Stimulated activated CD4-positive, alpha-beta T cell treated with anti-CD3 and anti-CD28 coated beads, Interleukin-4, amount 100 ng/mL, for 48 hours (primary cell): Measurements from ENCODE around the gene CTSW.
"Not testable (repeated sequence)": the region's sequence is repeated elsewhere in the genome, so short reads cannot be mapped to it uniquely, and the experiment has no call there.

ENCODE experiments used
- DNase-seq, 2 donors: peaks; one replicate each; pipeline ENCODE4 v3.0.0-alpha.2; 2020; ENCODE audit warnings: low read depth in 2 of 2

The CTSW gene

DNA sequence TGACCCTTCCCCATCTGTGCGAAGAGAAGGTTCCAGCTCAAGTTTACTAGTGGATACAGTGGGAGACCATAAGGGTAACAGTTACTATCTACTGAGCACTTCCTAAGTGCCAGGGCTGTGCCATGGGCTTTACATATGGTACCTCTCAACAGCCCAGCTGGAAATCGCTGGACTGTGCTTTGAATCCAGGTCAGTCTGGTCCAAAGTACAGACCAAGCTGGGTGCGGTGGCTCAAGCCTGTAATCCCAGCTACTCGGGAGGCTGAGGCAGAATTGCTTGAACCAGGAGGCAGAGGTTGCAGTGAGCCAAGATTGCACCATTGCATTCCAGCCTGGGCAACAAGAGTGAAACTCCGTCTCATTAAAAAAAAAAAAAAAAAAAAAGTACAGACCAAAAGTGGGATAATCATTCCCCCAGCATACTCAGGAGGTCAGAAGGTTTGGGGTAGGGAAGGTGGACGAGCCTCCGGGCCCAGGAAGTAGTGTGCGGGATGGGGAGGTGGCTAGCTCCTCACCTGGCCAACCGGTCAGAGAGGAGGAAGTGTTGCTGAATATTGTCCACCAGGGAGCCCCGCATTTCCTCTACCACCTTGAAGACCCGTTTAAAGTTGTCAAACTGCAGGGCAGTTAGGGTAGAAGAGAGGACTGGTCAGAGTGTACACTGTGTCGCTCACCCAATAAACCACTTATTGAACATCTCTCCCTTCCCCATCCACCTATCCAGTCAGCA, 6.3 kb downstream of the CTSW start:
- no peak for DNase-seq

- no peak for DNase-seq
Measured at GRCh38 chr11:65886826-65887722, 7.4 kb downstream of the CTSW start.

DNA sequence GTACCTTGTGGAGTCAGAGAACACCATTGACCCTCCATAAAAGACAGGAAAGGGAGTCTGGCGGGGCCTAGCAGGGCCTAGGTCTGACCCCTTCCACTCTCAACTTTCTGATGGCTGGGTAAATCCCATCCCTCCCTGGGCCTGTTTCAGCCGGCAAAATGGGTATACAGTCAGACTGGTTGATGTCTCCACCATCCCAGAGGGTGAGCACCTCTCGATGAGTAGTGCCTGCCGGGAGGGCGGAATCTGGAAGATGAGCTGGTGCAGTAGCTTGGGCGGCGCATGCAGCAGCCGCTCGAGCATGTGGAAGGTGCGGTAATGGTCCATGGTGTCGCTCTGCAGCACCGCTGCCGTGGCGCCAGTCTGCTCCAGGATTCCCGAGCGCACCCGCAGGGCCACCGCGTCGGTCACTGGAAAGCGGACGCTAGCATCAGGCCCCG, 8.1 kb downstream of the CTSW start:
- DNase-seq, result no peak

- peak; percentile 96 to 98 for DNase-seq
Measured at GRCh38 chr11:65888163-65888814, 8.7 kb downstream of the CTSW start, which contains the start of gene FIBP. FIBP (minus strand) TSS chr11:65888471; CDS start chr11:65888418, 53 bp downstream.

DNA sequence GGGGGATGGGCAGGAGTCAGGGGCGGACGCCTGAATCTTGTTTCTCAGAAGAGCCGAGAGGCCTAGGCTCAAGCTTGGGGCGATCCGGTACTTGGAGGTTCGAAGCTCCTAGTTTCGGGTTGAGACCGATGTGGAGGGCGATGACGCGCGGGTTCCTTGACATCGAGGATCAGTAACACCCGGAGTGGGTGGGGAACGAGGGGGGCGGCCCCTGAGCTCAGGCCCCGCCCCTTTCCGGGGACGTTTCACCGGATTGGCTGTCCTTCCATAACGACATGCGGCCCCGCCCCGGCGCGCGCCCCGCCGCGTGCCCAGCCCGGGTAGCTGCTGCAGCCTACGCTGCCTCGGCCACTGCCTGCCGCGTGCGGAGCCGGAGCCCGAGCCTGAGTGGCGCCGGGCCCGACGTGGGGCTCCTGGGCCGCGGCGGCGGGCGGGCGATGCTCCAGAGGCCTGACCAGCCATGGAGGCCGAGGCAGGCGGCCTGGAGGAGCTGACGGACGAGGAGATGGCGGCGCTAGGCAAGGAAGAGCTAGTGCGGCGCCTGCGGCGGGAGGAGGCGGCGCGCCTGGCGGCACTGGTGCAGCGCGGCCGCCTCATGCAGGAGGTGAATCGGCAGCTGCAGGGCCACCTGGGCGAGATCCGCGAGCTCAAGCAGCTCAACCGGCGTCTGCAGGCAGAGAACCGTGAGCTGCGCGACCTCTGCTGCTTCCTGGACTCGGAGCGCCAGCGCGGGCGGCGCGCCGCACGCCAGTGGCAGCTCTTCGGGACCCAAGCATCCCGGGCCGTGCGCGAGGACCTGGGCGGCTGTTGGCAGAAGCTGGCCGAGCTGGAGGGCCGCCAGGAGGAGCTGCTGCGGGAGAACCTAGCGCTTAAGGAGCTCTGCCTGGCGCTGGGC, 10.9 kb downstream of the CTSW start, which contains the start of gene CCDC85B:
Gene CCDC85B (plus strand): TSS at position 350 of the 895 bp plus-strand sequence. CDS start 111 bp downstream, at position 461.
- peak; percentile 97 for DNase-seq

- DNase-seq, result no peak
Measured at GRCh38 chr11:65891219-65892136, 11.8 kb downstream of the CTSW start.

- not testable (repeated sequence) for DNase-seq
Measured at GRCh38 chr11:65892137-65892540, 12.5 kb downstream of the CTSW start.

DNA sequence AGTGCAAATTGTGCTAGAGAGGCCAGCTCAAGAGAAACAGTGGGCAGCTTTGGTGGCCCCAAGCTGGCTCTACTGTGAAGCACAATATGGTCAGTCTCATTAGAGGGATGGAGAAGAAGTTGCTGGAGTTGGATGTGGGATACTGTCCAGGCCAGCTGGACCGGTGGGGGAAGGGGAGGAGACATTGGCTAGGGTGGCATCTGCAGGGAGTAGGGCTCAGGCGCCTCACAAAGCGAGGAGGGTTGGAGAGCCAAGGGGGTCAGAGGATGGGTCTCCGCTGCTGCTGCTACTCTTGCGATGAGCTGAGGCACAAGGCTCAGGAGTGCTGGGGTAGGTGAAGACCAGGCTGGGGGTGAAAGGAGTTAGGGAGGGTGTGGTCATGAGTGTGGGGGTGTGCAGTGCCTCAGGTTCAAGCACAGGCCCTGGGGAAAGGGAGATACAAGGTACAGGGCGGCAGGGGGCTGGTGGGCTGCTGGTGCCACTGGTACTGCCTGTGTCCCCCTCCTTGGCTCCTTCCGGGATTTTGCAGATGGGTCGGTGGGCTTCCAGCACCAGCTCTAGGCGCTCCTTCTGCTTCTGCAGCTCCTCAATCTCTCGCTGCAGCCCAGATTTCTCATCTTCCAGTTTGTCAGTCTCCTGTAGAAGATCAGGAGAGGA, 13.2 kb downstream of the CTSW start:
- no peak for DNase-seq

DNA sequence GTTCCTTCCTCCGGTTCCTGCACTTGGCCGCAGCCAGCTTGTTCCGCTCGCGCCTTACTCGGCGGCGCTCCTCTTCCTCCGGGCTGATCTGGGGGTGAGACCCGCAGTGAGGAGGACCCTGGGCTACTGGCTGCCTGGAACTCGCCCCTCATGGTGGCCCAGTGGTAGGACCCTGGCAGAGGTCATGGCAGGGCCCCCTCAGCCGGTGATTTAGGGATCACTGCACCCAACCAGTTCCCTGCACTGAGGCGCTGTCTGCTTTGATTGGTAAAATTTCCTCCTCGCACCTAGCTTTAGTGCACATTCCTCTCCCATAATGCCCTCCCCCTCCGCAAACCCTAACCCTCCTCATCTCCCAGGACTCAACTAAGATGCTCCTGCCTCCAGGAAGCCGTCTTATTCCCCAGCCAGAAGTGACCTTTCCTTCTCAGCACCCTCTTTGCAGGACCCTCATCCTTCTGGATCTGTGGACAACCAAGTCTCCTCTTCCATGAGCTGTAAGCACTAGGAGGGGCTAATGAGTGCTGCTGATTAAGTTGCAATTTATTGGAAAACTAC, 14.5 kb downstream of the CTSW start:
- DNase-seq, result no peak

DNA sequence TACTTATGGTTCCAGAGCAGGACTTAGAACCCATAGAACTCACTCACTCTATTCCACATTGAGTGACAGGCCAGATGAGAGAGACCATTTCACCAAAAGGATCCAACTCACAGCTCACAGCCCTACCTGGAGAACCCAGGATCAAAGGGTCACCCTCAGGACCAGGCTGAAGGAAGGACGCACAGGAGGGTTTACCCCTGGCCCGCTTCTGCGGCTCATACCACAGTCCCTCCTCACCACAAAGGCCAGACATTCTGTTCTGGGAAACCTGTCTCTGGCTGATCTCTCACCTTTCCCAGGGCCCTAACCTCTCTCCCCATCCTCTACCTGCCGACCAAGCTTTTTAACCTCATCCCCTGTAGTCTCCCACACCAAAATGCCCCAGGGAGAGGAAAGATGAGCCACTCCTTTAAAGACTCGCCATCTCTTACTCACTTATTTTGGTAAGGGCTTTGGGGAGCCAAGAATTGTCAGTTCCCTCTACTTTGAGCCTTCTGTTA, 15.9 kb downstream of the CTSW start:
- DNase-seq, result no peak

DNA sequence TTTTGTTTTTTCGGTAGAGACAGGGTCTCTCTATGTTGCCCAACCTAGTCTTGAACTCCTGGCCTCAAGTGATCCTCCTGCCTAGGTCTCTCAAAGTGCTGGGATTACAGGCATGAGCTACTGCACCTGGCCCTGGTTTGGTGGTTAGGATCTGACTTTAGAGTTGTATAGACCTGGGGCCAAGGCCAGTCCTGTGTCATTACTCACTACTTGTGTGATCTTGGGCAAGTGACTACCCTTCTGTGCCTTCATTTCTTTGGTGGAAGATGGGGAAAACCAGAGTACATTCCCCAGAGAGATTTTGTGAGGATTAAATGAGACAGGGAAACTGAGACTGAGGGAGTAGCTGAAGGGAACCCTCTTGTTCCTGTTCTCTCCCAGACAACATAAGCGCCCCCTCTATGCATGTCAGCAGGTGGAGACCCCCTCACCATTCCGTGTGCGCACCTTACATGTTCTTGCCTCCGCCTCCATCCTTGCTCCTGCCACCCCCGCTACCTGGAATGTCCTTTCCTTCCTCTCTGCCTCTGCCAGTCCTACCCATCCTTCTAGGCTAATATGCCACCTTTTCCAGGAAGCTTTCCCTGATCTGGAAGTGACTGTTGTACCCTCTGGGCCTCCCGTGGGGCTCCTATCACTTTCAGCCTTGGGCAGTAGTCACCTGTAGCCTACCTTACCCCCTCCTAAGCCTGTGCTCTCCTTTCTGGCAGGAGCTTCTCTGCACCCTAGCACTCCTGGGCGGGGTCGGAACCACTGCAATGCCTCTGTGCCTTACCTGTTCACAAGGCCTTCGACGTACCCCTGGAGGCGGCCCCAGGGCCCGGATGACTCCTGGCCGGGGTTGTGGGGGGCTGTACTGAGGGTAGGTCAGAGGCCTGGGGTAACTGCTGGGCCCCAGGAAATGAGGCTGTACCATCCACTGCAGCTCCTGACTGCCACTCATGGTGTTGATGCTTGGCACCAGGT, 16.7 kb downstream of the CTSW start:
- no peak for DNase-seq

DNA sequence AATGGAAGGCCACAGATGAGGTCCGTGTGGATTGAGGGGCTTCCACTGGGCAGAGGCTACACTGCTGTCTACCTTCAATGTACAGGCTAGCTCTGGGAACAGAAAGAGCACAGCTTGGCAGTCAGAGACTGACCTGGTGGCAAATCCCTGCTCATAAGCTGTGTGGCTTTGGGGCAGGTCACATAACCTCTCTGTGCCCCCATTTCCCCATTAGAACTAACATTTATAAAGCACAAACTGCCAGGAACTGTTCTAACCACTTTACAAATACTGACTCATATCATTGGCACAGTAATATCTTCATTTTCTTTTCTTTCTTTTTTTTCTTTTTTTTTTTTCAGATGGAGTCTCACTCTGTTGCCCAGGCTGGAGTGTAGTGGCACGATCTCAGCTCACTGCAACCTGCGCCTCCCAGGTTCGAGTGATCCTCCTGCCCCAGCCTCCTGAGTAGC, 17.4 kb downstream of the CTSW start:
- DNase-seq, result no peak

GRCh38 chr11:65898656-65899355, 19.2 kb downstream of the CTSW start:
- DNase-seq, result no peak

DNA sequence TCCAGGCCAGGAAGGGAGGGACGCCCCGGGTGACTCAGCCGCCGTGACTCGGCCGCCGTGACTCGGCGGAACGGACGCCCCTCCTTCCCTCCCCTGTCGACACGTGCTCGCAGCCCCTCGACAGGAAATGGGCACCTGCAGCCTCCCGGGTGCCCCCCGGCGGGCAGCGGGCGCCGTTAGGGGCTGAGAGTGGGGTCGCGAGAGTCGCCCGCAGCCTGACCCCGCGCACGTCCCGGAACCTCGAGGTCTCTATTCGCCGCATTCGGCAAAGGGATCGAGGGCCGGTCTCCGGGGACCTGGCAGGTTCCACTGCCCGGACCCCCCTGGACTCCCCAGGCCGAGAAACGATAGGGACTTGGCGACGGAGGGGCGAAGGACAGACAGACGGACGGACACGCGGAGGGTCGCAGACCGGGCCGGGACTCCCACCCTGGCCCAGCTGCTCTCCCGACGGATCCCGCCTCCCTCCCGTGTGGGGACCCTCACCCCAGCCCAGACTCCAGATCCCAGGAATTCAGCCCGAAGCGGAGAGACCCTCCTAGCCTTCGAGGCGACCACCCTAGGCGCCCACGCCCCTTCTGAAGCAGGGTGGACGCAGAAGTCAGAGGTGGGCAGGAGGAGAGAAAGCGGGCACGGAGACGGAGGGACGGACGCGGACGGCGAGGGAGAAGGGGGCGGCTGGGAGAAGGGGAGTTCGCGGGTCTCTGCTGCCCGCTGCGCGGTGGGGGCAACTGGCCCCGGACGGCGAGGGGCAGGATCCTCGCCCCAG, 19.9 kb downstream of the CTSW start:
- DNase-seq, result peak; percentile 65 to 73

DNA sequence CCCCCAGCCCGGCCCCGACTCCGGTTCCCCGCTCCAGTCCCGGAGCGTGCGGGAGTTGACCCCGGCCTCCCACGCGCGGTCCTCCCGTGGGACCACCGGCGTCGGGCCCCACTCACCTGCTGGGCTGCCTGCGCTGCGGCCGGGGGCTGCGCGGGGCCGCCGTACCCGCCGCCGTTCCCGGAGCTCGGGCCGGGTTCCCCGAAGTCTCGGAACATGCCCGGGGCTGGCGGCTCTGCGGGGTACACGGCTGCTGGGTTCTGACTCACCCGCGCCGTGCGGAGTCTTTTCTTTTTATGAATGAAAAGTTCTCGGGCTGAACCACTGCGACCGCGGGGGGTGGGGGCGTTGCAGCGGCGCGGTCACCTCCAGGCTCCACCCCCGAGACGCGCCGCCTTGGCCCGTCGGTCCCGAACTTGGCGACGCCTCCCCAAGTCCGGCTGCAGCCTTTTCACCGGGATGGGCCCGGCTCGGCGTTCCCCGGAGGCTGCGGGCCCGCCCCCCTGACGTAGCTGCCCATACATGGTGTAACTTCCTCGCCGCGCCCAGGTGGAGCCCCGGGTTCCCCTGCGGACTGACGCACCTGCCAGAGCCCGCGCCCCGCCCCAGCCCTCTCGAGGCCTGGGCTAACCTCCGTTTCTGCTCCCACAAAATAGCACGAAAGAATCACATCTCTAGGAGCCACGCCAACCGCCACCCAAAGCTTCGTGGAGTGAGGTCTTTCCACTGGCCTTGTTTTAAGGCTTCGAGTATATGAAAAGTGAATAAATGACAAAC, 20.7 kb downstream of the CTSW start, which contains the start of gene FOSL1:
Gene FOSL1 (minus strand): TSS at position 264 of the 774 bp plus-strand sequence. CDS start 49 bp downstream, at position 215.
- DNase-seq, result peak; percentile 94

DNA sequence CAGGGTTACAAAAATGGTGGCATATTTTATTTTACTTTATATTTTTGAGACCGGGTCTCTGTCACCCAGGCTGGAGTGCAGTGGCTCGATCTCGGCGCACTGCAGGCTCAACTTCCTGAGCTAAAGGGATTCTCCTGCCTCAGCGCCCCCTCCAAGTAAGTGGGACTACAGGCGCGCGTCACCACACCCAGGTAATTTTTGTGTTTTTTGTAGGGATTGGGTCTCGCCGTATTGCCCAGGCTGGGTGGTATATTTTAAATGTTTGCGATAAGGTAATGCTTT, 21.2 kb downstream of the CTSW start:
- no peak for DNase-seq
